Peyer's patch (tissue), 4 donors: ENCODE results near the gene CTXN3.

ENCODE experiments used
- POLR2A ChIP-seq, 2 donors: fragments of 450-650 bp; IDR thresholded peaks; one replicate each; pipeline ENCODE4 v1.5.1; 2017; ENCODE audit warnings: antibody characterized with exemption in 2 of 2, mild to moderate bottlenecking in 2 of 2, moderate library complexity in 2 of 2
- TF ChIP-seq, protein P1 (sequence below), 6 experiments: fragments of 450-650 bp in 4 of 6; fragments of 200-600 bp in 2 of 6; sonication (generic) in 1 of 6; IDR thresholded peaks; one replicate each; pipeline ENCODE4 v1.5.1; 2017 to 2019; ENCODE audit warnings: antibody characterized with exemption in 6 of 6, mild to moderate bottlenecking in 3 of 6, moderate library complexity in 1 of 6

DNA sequence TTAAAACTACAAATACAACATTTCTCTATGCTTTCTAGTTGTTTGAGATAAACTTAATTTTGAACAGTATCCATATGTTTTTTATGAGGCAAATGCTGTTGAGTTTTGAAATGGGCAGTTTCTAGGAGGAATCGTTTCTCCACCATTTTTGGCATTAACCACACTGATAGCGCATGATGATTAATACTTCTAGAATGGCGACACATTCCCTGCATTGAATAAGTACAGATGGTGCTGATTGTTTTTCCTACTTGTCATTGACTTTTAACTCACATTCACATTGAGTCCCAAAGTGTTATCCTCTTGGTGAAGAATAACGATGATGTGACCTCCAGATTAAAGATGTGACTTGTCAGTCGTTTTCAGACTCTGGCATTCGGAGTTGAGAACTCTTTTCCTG, 47.8 kb downstream of the CTXN3 start:
- no peak for TF ChIP-seq POLR2A (IDR thresholded peaks at IDR 0.05)
- TF ChIP-seq, protein P1, sequence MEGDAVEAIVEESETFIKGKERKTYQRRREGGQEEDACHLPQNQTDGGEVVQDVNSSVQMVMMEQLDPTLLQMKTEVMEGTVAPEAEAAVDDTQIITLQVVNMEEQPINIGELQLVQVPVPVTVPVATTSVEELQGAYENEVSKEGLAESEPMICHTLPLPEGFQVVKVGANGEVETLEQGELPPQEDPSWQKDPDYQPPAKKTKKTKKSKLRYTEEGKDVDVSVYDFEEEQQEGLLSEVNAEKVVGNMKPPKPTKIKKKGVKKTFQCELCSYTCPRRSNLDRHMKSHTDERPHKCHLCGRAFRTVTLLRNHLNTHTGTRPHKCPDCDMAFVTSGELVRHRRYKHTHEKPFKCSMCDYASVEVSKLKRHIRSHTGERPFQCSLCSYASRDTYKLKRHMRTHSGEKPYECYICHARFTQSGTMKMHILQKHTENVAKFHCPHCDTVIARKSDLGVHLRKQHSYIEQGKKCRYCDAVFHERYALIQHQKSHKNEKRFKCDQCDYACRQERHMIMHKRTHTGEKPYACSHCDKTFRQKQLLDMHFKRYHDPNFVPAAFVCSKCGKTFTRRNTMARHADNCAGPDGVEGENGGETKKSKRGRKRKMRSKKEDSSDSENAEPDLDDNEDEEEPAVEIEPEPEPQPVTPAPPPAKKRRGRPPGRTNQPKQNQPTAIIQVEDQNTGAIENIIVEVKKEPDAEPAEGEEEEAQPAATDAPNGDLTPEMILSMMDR (IDR thresholded peaks at IDR 0.05): no peak
